GM23248 (cell line): ENCODE data around the gene TNNT1. TPM values are rescaled to one million over a fixed set of nuclear protein-coding genes. Genes with fewer than 3 reads are reported as not detected.

Experiments used
- DNase-seq: peaks from one replicate; pipeline ENCODE4 v3.0.0-alpha.2; 2015
- H2AFZ ChIP-seq: fragments of 200-600 bp; sonication (generic); 2 replicates; pipeline ENCODE4 v1.6.1; 2016; ENCODE audit warnings: antibody characterized with exemption
- H3F3A ChIP-seq: fragments of 200-600 bp; sonication (generic); 2 replicates; pipeline ENCODE4 v1.6.1; 2016; ENCODE audit warnings: mild to moderate bottlenecking, antibody characterized with exemption, mixed run types; ENCODE audit not compliant: insufficient read depth
- H3K27ac ChIP-seq: fragments of 200-600 bp; sonication (generic); 2 replicates; pipeline ENCODE4 v1.5.1; 2016; ENCODE audit warnings: mild to moderate bottlenecking
- H3K27me3 ChIP-seq: fragments of 200-600 bp; sonication (generic); replicated peaks from 2 replicates; pipeline ENCODE4 v1.6.1; 2016; ENCODE audit warnings: mild to moderate bottlenecking; ENCODE audit not compliant: insufficient read depth
- H3K36me3 ChIP-seq: fragments of 200-600 bp; sonication (generic); 2 replicates; pipeline ENCODE4 v1.6.1; 2016; ENCODE audit warnings: low read depth, mild to moderate bottlenecking
- H3K4me1 ChIP-seq: fragments of 200-600 bp; sonication (generic); 2 replicates; pipeline ENCODE4 v1.6.1; 2016; ENCODE audit warnings: mild to moderate bottlenecking; ENCODE audit not compliant: insufficient read depth
- H3K4me2 ChIP-seq: fragments of 200-600 bp; sonication (generic); one replicate; pipeline ENCODE4 v1.6.1; 2016; ENCODE audit warnings: mild to moderate bottlenecking; ENCODE audit not compliant: unreplicated experiment
- H3K4me3 ChIP-seq: fragments of 200-600 bp; sonication (generic); 2 replicates; pipeline ENCODE4 v1.5.1; 2016; ENCODE audit warnings: mild to moderate bottlenecking
- H3K79me2 ChIP-seq: fragments of 200-600 bp; sonication (generic); 2 replicates; pipeline ENCODE4 v1.6.1; 2016; ENCODE audit warnings: mild to moderate bottlenecking; ENCODE audit not compliant: insufficient read depth
- H3K9ac ChIP-seq: fragments of 200-600 bp; sonication (generic); 2 replicates; pipeline ENCODE4 v1.6.1; 2016; ENCODE audit warnings: mild to moderate bottlenecking
- H3K9me2 ChIP-seq: fragments of 200-600 bp; sonication (generic); 2 replicates; pipeline ENCODE4 v1.6.1; 2016; ENCODE audit warnings: mixed run types, mild to moderate bottlenecking, moderate library complexity; ENCODE audit not compliant: insufficient read depth
- H3K9me3 ChIP-seq: fragments of 200-600 bp; sonication (generic); one replicate; pipeline ENCODE4 v1.6.1; 2017; ENCODE audit warnings: low read depth
- H4K20me1 ChIP-seq: fragments of 200-600 bp; sonication (generic); 2 replicates; pipeline ENCODE4 v1.6.0; 2016; ENCODE audit not compliant: insufficient read depth
- EZH2 ChIP-seq: fragments of 200-600 bp; sonication (generic); IDR thresholded peaks from 2 replicates; pipeline ENCODE4 v1.6.1; 2018; ENCODE audit warnings: antibody characterized with exemption, mild to moderate bottlenecking; ENCODE audit not compliant: insufficient read depth, poor library complexity, severe bottlenecking
- EZH2phosphoT487 ChIP-seq: fragments of 200-600 bp; sonication (generic); IDR thresholded peaks from 2 replicates; pipeline ENCODE4 v1.6.1; 2018; ENCODE audit warnings: antibody characterized with exemption, moderate library complexity, mild to moderate bottlenecking, low read depth; ENCODE audit not compliant: insufficient read depth
- WGBS, 2 experiments: methylation state at CpG; one replicate each; pipeline ENCODE4 v1.1.6; 2015 to 2017; ENCODE audit warnings: low lambda C conversion rate in 2 of 2, low coverage in 1 of 2; ENCODE audit errors: missing lambda C conversion rate in 2 of 2; 5-methylcytosine and 5-hydroxymethylcytosine counted together
- in situ Hi-C: fragments of 300-500 bp; cut with MboI; formaldehyde crosslinking; loops from 2 replicates; pipeline ENCODE4 v1.15.0; 2020
- polyA plus RNA-seq: library from polyadenylated mRNA; unstranded; fragments of >200 nt; fragmentation: Nextera tagmentation; extraction: Ambion mirVana; gene quantifications from 2 replicates; pipeline ENCODE4 v1.2.1, GENCODE V29; 2016
- total RNA-seq: library from RNA; depleted of rRNA; stranded (reverse); fragments of >200 nt; shearing (Covaris generic); gene quantifications from 2 replicates; pipeline ENCODE4 v1.2.3, GENCODE V29; 2014

TNNT1 gene
- total and polyA plus RNA-seq, 2 experiments from 2014 or later = 0.76 to 1.8 TPM

- Histone ChIP-seq H3K27me3 (peaks cover 7% of the 10 kb centered on the region; the same call in 1 of the 2 replicates), H3K4me1 (peaks cover 15% of the 10 kb centered on the region), H3K27ac (no peak overlapping the region), H3K9me3 (no peaks in the 10 kb centered on the region), H3K4me2 (no peak overlapping the region), H3K9me2 (no peaks in the 10 kb centered on the region), H3K9ac (no peak overlapping the region), H3K4me3 (no peak overlapping the region), H2AFZ (no peak overlapping the region), H3K79me2 (no peaks in the 10 kb centered on the region), H3F3A (peaks cover 9% of the 10 kb centered on the region), H3K36me3 (no peaks in the 10 kb centered on the region), H4K20me1 (no peaks in the 10 kb centered on the region)
- DNase-seq = no peak
- in situ Hi-C loops = no loop called here
- TF ChIP-seq EZH2 (no peak), EZH2phosphoT487 (no peak)
- WGBS, 2 experiments = 50 to 56% methylated on average over 36 to 42 of the region's 43 CpGs
These were observed 26.3 kb upstream of the TNNT1 start for GRCh38 chr19:55175117-55175867.

- WGBS, 2 experiments = 35 to 45% methylated on average over 20 to 21 of the region's 21 CpGs
- H3K27me3 ChIP-seq = peaks cover 13% of the 10 kb centered on the region; the same call in 1 of the 2 replicates
- H3K4me2 ChIP-seq = no peak overlapping the region
- H4K20me1 ChIP-seq = no peaks in the 10 kb centered on the region
- H3K79me2 ChIP-seq = no peaks in the 10 kb centered on the region
- in situ Hi-C loops = no loop called here
- no peak overlapping the region for H3K9ac ChIP-seq
- H3K27ac ChIP-seq = no peak overlapping the region
- H2AFZ ChIP-seq = no peak overlapping the region
- H3F3A ChIP-seq = peaks cover 9% of the 10 kb centered on the region
- no peaks in the 10 kb centered on the region for H3K9me2 ChIP-seq
- H3K9me3 ChIP-seq = no peaks in the 10 kb centered on the region
- H3K4me1 ChIP-seq = peaks cover 11% of the 10 kb centered on the region
- H3K4me3 ChIP-seq = no peak overlapping the region
- no peaks in the 10 kb centered on the region for H3K36me3 ChIP-seq
- no peak for TF ChIP-seq EZH2phosphoT487
- no peak for TF ChIP-seq EZH2
- no peak for DNase-seq
These were observed 25.6 kb upstream of the TNNT1 start for GRCh38 chr19:55174425-55175116.

GRCh38 chr19:55173714-55174409 lies 24.9 kb upstream of the TNNT1 start:
- in situ Hi-C loops = no loop called here
- H3K36me3 ChIP-seq = no peaks in the 10 kb centered on the region
- DNase-seq = peak; percentile 90
- peaks cover 9% of the 10 kb centered on the region for H3F3A ChIP-seq
- peak overlapping the region; percentile 63 for H3K9ac ChIP-seq
- H3K4me1 ChIP-seq = peaks cover 9% of the 10 kb centered on the region
- no peaks in the 10 kb centered on the region for H3K79me2 ChIP-seq
- no peaks in the 10 kb centered on the region for H3K9me2 ChIP-seq
- H3K9me3 ChIP-seq = no peaks in the 10 kb centered on the region
- H4K20me1 ChIP-seq = no peaks in the 10 kb centered on the region
- H2AFZ ChIP-seq = peak overlapping the region; percentile 89
- peak overlapping the region; percentile 71 for H3K4me3 ChIP-seq
- H3K27ac ChIP-seq = no peak overlapping the region
- peak overlapping the region; percentile 61 for H3K4me2 ChIP-seq
- peaks cover 13% of the 10 kb centered on the region for H3K27me3 ChIP-seq
- 0 to 3% methylated on average over 10 to 37 of the region's 37 CpGs for WGBS, 2 experiments
- TF ChIP-seq EZH2phosphoT487 = no peak
- TF ChIP-seq EZH2 = no peak

- Histone ChIP-seq H3K9me3 (no peaks in the 10 kb centered on the region), H3K4me3 (peak overlapping the region; percentile 71), H3K9me2 (no peaks in the 10 kb centered on the region), H3K9ac (peak overlapping the region; percentile 63), H3K36me3 (no peaks in the 10 kb centered on the region), H3K27ac (peak overlapping the region; percentile 37), H3F3A (peaks cover 9% of the 10 kb centered on the region), H4K20me1 (no peaks in the 10 kb centered on the region), H3K4me1 (peaks cover 9% of the 10 kb centered on the region), H3K4me2 (peak overlapping the region; percentile 61), H3K27me3 (peaks cover 13% of the 10 kb centered on the region), H2AFZ (peak overlapping the region; percentile 89), H3K79me2 (no peaks in the 10 kb centered on the region)
- peak; percentile 34 for DNase-seq
- in situ Hi-C loops = no loop called here
- WGBS, 2 experiments = 1 to 12% methylated on average over 5 to 18 of the region's 32 CpGs
- TF ChIP-seq EZH2 (no peak), EZH2phosphoT487 (no peak)
These were observed 24.2 kb upstream of the TNNT1 start for GRCh38 chr19:55173186-55173713.
